ENCODE data around the gene PP2D1.

- TF ChIP-seq BHLHE40 (IDR thresholded peaks at IDR 0.05; ENCODE audit: low read depth, low read length) (no peak), CBX8 (IDR thresholded peaks at IDR 0.05) (no peak), CTCF (IDR thresholded peaks at IDR 0.05) (no peak), POLR2A (IDR thresholded peaks at IDR 0.05; ENCODE audit: low read length) (no peak), HDAC2 (IDR thresholded peaks at IDR 0.05) (no peak), SMC3 (IDR thresholded peaks at IDR 0.05) (no peak)
These were observed 45.6 kb upstream of the PP2D1 start for GRCh38 chr3:20057612-20058180.
